Measurements from ENCODE around the gene LLGL1.
A peak's percentile ranks its signal among the peaks of the same experiment; 100 is the strongest.

The LLGL1 gene

GRCh38 chr17:18190628-18191235, 34.7 kb upstream of the LLGL1 start:
- TF ChIP-seq CTCF (IDR thresholded peaks at IDR 0.05; ENCODE audit: unreplicated experiment in 3 of 3), result no peak
- Mint-ChIP-seq H3K27me3 (ENCODE audit: low read depth) (no peaks in the 10 kb centered on the region), H3K36me3 (ENCODE audit: low read depth) (peaks cover 62% of the 10 kb centered on the region), H3K9me3 (no peaks in the 10 kb centered on the region), H3K4me1 (peaks cover 58% of the 10 kb centered on the region), H3K27ac (peak overlapping the region; percentile 76 to 84 (median 81)), H3K4me3 (peak overlapping the region in 2 of 3 experiments; percentile 25 to 57)

GRCh38 chr17:18191236-18191667, 34.2 kb upstream of the LLGL1 start:
- no peak for TF ChIP-seq CTCF (IDR thresholded peaks at IDR 0.05; ENCODE audit: unreplicated experiment in 3 of 3)
- peaks cover 52% of the 10 kb centered on the region for H3K4me1 Mint-ChIP-seq
- no peaks in the 10 kb centered on the region for H3K9me3 Mint-ChIP-seq
- H3K27me3 Mint-ChIP-seq (ENCODE audit: low read depth), result no peaks in the 10 kb centered on the region
- H3K4me3 Mint-ChIP-seq, result peak overlapping the region in 2 of 3 experiments; percentile 11 to 28
- peaks cover 62% of the 10 kb centered on the region for H3K36me3 Mint-ChIP-seq (ENCODE audit: low read depth)
- H3K27ac Mint-ChIP-seq, result peak overlapping the region; percentile 76 to 84 (median 81)

- H3K27ac Mint-ChIP-seq, result peak overlapping the region in 1 of 3 experiments; percentile 17
- H3K4me1 Mint-ChIP-seq, result peaks cover 45% of the 10 kb centered on the region
- H3K36me3 Mint-ChIP-seq (ENCODE audit: low read depth), result peaks cover 66% of the 10 kb centered on the region
- H3K27me3 Mint-ChIP-seq (ENCODE audit: low read depth), result no peaks in the 10 kb centered on the region
- H3K9me3 Mint-ChIP-seq, result no peaks in the 10 kb centered on the region
- no peak overlapping the region for H3K4me3 Mint-ChIP-seq
- TF ChIP-seq CTCF (IDR thresholded peaks at IDR 0.05; ENCODE audit: unreplicated experiment in 3 of 3), result no peak
Observed at GRCh38 chr17:18191967-18192366, 33.5 kb upstream of the LLGL1 start.

GRCh38 chr17:18194394-18194793, 31.0 kb upstream of the LLGL1 start:
- Mint-ChIP-seq H3K27ac (no peak overlapping the region), H3K27me3 (ENCODE audit: low read depth) (no peaks in the 10 kb centered on the region), H3K4me3 (no peak overlapping the region), H3K4me1 (peaks cover 30% of the 10 kb centered on the region), H3K9me3 (no peaks in the 10 kb centered on the region), H3K36me3 (ENCODE audit: low read depth) (peaks cover 72% of the 10 kb centered on the region)
- no peak for TF ChIP-seq CTCF (IDR thresholded peaks at IDR 0.05; ENCODE audit: unreplicated experiment in 3 of 3)

GRCh38 chr17:18194804-18195203, 30.6 kb upstream of the LLGL1 start:
- Mint-ChIP-seq H3K36me3 (ENCODE audit: low read depth) (peaks cover 68% of the 10 kb centered on the region), H3K27me3 (ENCODE audit: low read depth) (no peaks in the 10 kb centered on the region), H3K9me3 (no peaks in the 10 kb centered on the region), H3K27ac (no peak overlapping the region), H3K4me3 (no peak overlapping the region), H3K4me1 (peaks cover 26% of the 10 kb centered on the region)
- TF ChIP-seq CTCF (IDR thresholded peaks at IDR 0.05; ENCODE audit: unreplicated experiment in 3 of 3), result no peak

- Mint-ChIP-seq H3K27me3 (ENCODE audit: low read depth) (no peaks in the 10 kb centered on the region), H3K4me3 (no peak overlapping the region), H3K4me1 (peaks cover 22% of the 10 kb centered on the region), H3K36me3 (ENCODE audit: low read depth) (peaks cover 66% of the 10 kb centered on the region), H3K9me3 (no peaks in the 10 kb centered on the region), H3K27ac (no peak overlapping the region)
- no peak for TF ChIP-seq CTCF (IDR thresholded peaks at IDR 0.05; ENCODE audit: unreplicated experiment in 3 of 3)
Observed at GRCh38 chr17:18195246-18195645, 30.2 kb upstream of the LLGL1 start.

Data from nephron (organoid).